Sigmoid colon (tissue), 4 donors: ENCODE measurements around the gene GPR39.

Experiments
- CTCF ChIP-seq, 4 experiments: fragments of 450-650 bp in 3 of 4; fragments of 200-600 bp in 1 of 4; IDR thresholded peaks; one replicate each; pipeline ENCODE4 v1.5.1; 2016 to 2019; ENCODE audit warnings: antibody characterized with exemption in 4 of 4, mild to moderate bottlenecking in 3 of 4, moderate library complexity in 2 of 4
- EP300 ChIP-seq, 4 donors: sonication (generic); formaldehyde crosslinking; IDR thresholded peaks; one replicate each; pipeline ENCODE4 v1.6.1; 2017; ENCODE audit warnings: antibody characterized with exemption in 4 of 4
- POLR2A ChIP-seq, 2 donors: fragments of 450-650 bp; IDR thresholded peaks; one replicate each; pipeline ENCODE4 v1.6.1; 2016; ENCODE audit warnings: antibody characterized with exemption in 2 of 2, mild to moderate bottlenecking in 2 of 2, moderate library complexity in 2 of 2

GRCh38 chr2:132627536-132627935 lies 210.9 kb downstream of the GPR39 start:
- TF ChIP-seq CTCF (IDR thresholded peaks at IDR 0.05), result no peak
- no peak for TF ChIP-seq POLR2A (IDR thresholded peaks at IDR 0.05)
- TF ChIP-seq EP300 (IDR thresholded peaks at IDR 0.05), result no peak
